IMR-90 (cell line): ENCODE data around the gene PDE8B. TPM values are rescaled to one million over a fixed set of nuclear protein-coding genes. Genes with fewer than 3 reads are reported as not detected.

ENCODE experiments used
- ATAC-seq: fragments of 200-7000 bp; cut with Tn5 transposase; 2 replicates; pipeline ENCODE4 v1.9.1; 2020; ENCODE audit warnings: low read depth, mild to moderate bottlenecking, moderate library complexity
- BruUV-seq: library from RNA; stranded (reverse); fragments of 400-500 nt; replicated peaks from 2 replicates; lab custom pipeline; 2021; lab: Mats Ljungman, UMichigan
- CTCF ChIA-PET: fragments of 300-600 bp; formaldehyde crosslinking; extraction: SDS; loops from one replicate; lab custom pipeline; 2021; ENCODE audit warnings: antibody characterized with exemption; lab: Yijun Ruan, JAX
- POLR2A ChIA-PET: fragments of 300-600 bp; sonication (Branson Sonifier 250); formaldehyde crosslinking; loops from one replicate; lab custom pipeline; 2022; ENCODE audit warnings: antibody characterized with exemption; ENCODE audit not compliant: unreplicated experiment; lab: Charles Lee
- DNase-seq: peaks from one replicate; pipeline ENCODE4 v3.0.0; 2013
- H2AFZ ChIP-seq: replicated peaks from 2 replicates; pipeline ENCODE3; 2013; ENCODE audit warnings: low read length, mild to moderate bottlenecking; ENCODE audit not compliant: poor library complexity
- H2AK5ac ChIP-seq: 2 replicates; pipeline ENCODE4 v1.6.1; 2013; ENCODE audit warnings: low read depth, low read length, inconsistent platforms
- H2AK9ac ChIP-seq: replicated peaks from 2 replicates; pipeline ENCODE3; 2013; ENCODE audit warnings: mild to moderate bottlenecking, low read depth, low read length, moderate library complexity; ENCODE audit not compliant: poor library complexity
- H2BK120ac ChIP-seq: 2 replicates; pipeline ENCODE4 v1.6.1; 2013; ENCODE audit warnings: low read depth, low read length, inconsistent platforms
- H2BK15ac ChIP-seq: 3 replicates; pipeline ENCODE4 v1.6.1; 2013; ENCODE audit warnings: low read depth, low read length, inconsistent platforms
- H2BK20ac ChIP-seq: 2 replicates; pipeline ENCODE4 v1.6.1; 2013; ENCODE audit warnings: low read depth, mild to moderate bottlenecking, inconsistent platforms, low read length, moderate library complexity
- H2BK5ac ChIP-seq: 2 replicates; pipeline ENCODE4 v1.6.1; 2013; ENCODE audit warnings: mild to moderate bottlenecking, low read depth, low read length, inconsistent platforms; ENCODE audit not compliant: poor library complexity, severe bottlenecking
- H3K14ac ChIP-seq: replicated peaks from 2 replicates; pipeline ENCODE4 v1.6.1; 2013; ENCODE audit warnings: low read depth, low read length, inconsistent platforms
- H3K18ac ChIP-seq: 2 replicates; pipeline ENCODE4 v1.6.1; 2013; ENCODE audit warnings: low read depth, low read length, control low read depth
- H3K23ac ChIP-seq: 2 replicates; pipeline ENCODE4 v1.6.1; 2013; ENCODE audit warnings: low read depth, low read length, inconsistent platforms
- H3K27ac ChIP-seq: 2 replicates; pipeline ENCODE4 v1.5.1; 2013; ENCODE audit warnings: mild to moderate bottlenecking, control low read depth, low read length; ENCODE audit not compliant: insufficient read depth
- H3K27me3 ChIP-seq: 2 replicates; pipeline ENCODE4 v1.6.1; 2013; ENCODE audit warnings: low read length; ENCODE audit not compliant: control insufficient read depth, insufficient read depth
- H3K36me3 ChIP-seq: 2 replicates; pipeline ENCODE4 v1.6.1; 2013; ENCODE audit warnings: low read length, mixed read lengths; ENCODE audit not compliant: control insufficient read depth, insufficient read depth
- H3K4ac ChIP-seq: 2 replicates; pipeline ENCODE4 v1.6.1; 2013; ENCODE audit warnings: low read depth, low read length, inconsistent platforms
- H3K4me1 ChIP-seq: 2 replicates; pipeline ENCODE4 v1.6.1; 2013; ENCODE audit warnings: low read length, mixed read lengths; ENCODE audit not compliant: control insufficient read depth, insufficient read depth
- H3K4me2 ChIP-seq: 2 replicates; pipeline ENCODE4 v1.6.1; 2013; ENCODE audit warnings: low read depth, mild to moderate bottlenecking, control low read depth, low read length, moderate library complexity
- H3K4me3 ChIP-seq: 2 replicates; pipeline ENCODE4 v1.5.1; 2013; ENCODE audit warnings: low read depth, mild to moderate bottlenecking, control low read depth, low read length, moderate library complexity; ENCODE audit not compliant: insufficient read depth
- H3K56ac ChIP-seq: 2 replicates; pipeline ENCODE4 v1.6.1; 2013; ENCODE audit warnings: low read length, inconsistent platforms; ENCODE audit not compliant: insufficient read depth; ENCODE audit errors: extremely low read depth
- H3K79me1 ChIP-seq, 2 experiments: 2 replicates each; pipeline ENCODE4 v1.6.1; 2013; ENCODE audit warnings: low read length in 2 of 2, inconsistent platforms in 1 of 2, low read depth in 1 of 2
- H3K9ac ChIP-seq: 2 replicates; pipeline ENCODE4 v1.6.1; 2013; ENCODE audit warnings: low read depth, low read length, control low read depth
- H3K9me1 ChIP-seq: 2 replicates; pipeline ENCODE4 v1.6.1; 2013; ENCODE audit warnings: low read length, inconsistent platforms; ENCODE audit not compliant: insufficient read depth
- H3K9me3 ChIP-seq: 2 replicates; pipeline ENCODE4 v1.6.1; 2013; ENCODE audit warnings: low read length; ENCODE audit not compliant: control insufficient read depth, insufficient read depth
- H4K20me1 ChIP-seq: 2 replicates; pipeline ENCODE4 v1.6.1; 2013; ENCODE audit warnings: low read length, inconsistent platforms; ENCODE audit not compliant: insufficient read depth
- H4K5ac ChIP-seq: 2 replicates; pipeline ENCODE4 v1.6.1; 2013; ENCODE audit warnings: mild to moderate bottlenecking, low read depth, low read length, control low read depth
- H4K8ac ChIP-seq, 2 experiments: 2 replicates each; pipeline ENCODE4 v1.6.1; 2013; ENCODE audit warnings: low read depth in 2 of 2, low read length in 2 of 2, control low read depth in 1 of 2, inconsistent platforms in 1 of 2
- H4K91ac ChIP-seq: 2 replicates; pipeline ENCODE4 v1.6.1; 2013; ENCODE audit warnings: low read depth, low read length, inconsistent platforms; ENCODE audit not compliant: insufficient read depth
- MAZ ChIP-seq: IDR thresholded peaks from 2 replicates; pipeline ENCODE4 v1.6.1; 2012; ENCODE audit warnings: low read depth, mild to moderate bottlenecking, low read length, improper control_type of control experiment, moderate library complexity, borderline replicate concordance
- WGBS, 2 experiments: methylation state at CpG; one replicate each; pipeline versions ENCODE4 v1.1.5 to v1.1.7; 2013; ENCODE audit warnings: missing lambda C conversion rate in 2 of 2; ENCODE audit not compliant: insufficient read length in 1 of 2; ENCODE audit errors: extremely low coverage in 2 of 2; 5-methylcytosine and 5-hydroxymethylcytosine counted together
- dilution Hi-C: fragments of 300-500 bp; cut with HindIII; formaldehyde crosslinking; loops from one replicate; pipeline ENCODE4 v1.14.3; 2018; ENCODE audit warnings: low sequenced_read_pairs; ENCODE audit not compliant: unreplicated experiment
- in situ Hi-C: fragments of 300-500 bp; cut with MboI; formaldehyde crosslinking; loops from 3 replicates; pipeline ENCODE4 v1.14.3; 2019; ENCODE audit warnings: low sequenced_read_pairs, inconsistent platforms, mixed read lengths
- intact Hi-C: fragments of 100-400 bp; cut with micrococcal nuclease; formaldehyde crosslinking; loops from 2 replicates; pipeline ENCODE4 v1.10.0; 2022
- polyA plus RNA-seq, 3 experiments: library from polyadenylated mRNA; depleted of rRNA; stranded (reverse); fragments of >200 nt; gene quantifications; 2 replicates each; pipeline ENCODE4 v1.2.3, GENCODE V29; 2012; ENCODE audit warnings: low replicate concordance in 1 of 3
- total RNA-seq: library from RNA; depleted of rRNA; stranded (reverse); fragments of >200 nt; gene quantifications from 2 replicates; pipeline ENCODE4 v1.2.3, GENCODE V29; 2012
- TF ChIP-seq, protein P1 (sequence below): fragments of 150-350 bp; IDR thresholded peaks from 2 replicates; pipeline ENCODE4 v1.6.1; 2017; ENCODE audit warnings: mild to moderate bottlenecking, antibody characterized with exemption, low read length, low read depth

The PDE8B gene
- total and polyA plus RNA-seq, 2 of the 4 experiments (the other 2 are of a cell fraction) = under 0.01 to 0.03 TPM

- no peak overlapping the region for H3K23ac ChIP-seq
- peaks cover 0 to 2% of the 10 kb centered on the region in 2 experiments; a peak in 1 of 4 replicates for H3K79me1 ChIP-seq
- intact Hi-C loops = loop anchor here (5.0 to 10.0 kb wide), 2 partner anchors 142 to 295 kb away; no protein-coding TSS in a partner anchor
- H2BK120ac ChIP-seq = no peak overlapping the region
- no peak overlapping the region for H3K14ac ChIP-seq
- H3K9me3 ChIP-seq = no peaks in the 10 kb centered on the region
- peaks cover 2% of the 10 kb centered on the region for H3K9me1 ChIP-seq
- no peak for ATAC-seq
- H2BK5ac ChIP-seq = no peak overlapping the region
- ChIA-PET POLR2A (no interaction called here), CTCF (interaction anchor here (1.0 kb wide), 1 partner anchor 313 kb away, joined by 5 read pairs; no protein-coding TSS in a partner anchor)
- H2AK9ac ChIP-seq = no peak overlapping the region
- H4K5ac ChIP-seq = no peak overlapping the region
- H4K8ac ChIP-seq = no peak overlapping the region
- no peak overlapping the region for H2AFZ ChIP-seq
- H3K36me3 ChIP-seq = peaks cover 13% of the 10 kb centered on the region
- no peak for TF ChIP-seq MAZ
- TF ChIP-seq, protein P1, sequence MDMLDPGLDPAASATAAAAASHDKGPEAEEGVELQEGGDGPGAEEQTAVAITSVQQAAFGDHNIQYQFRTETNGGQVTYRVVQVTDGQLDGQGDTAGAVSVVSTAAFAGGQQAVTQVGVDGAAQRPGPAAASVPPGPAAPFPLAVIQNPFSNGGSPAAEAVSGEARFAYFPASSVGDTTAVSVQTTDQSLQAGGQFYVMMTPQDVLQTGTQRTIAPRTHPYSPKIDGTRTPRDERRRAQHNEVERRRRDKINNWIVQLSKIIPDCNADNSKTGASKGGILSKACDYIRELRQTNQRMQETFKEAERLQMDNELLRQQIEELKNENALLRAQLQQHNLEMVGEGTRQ = no peak
- no peak overlapping the region for H3K9ac ChIP-seq
- H3K4me1 ChIP-seq = 0 out of 2 replicates have a peak, but pooled peaks cover 1% of the 10 kb centered on the region
- H3K27ac ChIP-seq = no peak overlapping the region
- H3K18ac ChIP-seq = no peak overlapping the region
- no peaks in the 10 kb centered on the region for H4K20me1 ChIP-seq
- no peak overlapping the region for H2BK20ac ChIP-seq
- H2AK5ac ChIP-seq = no peak overlapping the region
- no peak overlapping the region for H3K4me2 ChIP-seq
- WGBS, 2 experiments = 92% methylated on average over 2 of the region's 5 CpGs; no CpG with 5 or more reads in 1 of the 2 experiments
- H3K27me3 ChIP-seq = no peaks in the 10 kb centered on the region
- BruUV-seq = no TSS peak
- no peak overlapping the region for H3K56ac ChIP-seq
- dilution Hi-C loops = no loop called here
- in situ Hi-C loops = no loop called here
- no peak overlapping the region for H3K4me3 ChIP-seq
- H2BK15ac ChIP-seq = no peak overlapping the region
- no peak overlapping the region for H4K91ac ChIP-seq
- no peak for DNase-seq
- H3K4ac ChIP-seq = no peak overlapping the region
Observed at GRCh38 chr5:77437194-77437593, 226.7 kb downstream of the PDE8B start.
